Measurements from ENCODE around the gene RNF212.

The RNF212 gene

DNA sequence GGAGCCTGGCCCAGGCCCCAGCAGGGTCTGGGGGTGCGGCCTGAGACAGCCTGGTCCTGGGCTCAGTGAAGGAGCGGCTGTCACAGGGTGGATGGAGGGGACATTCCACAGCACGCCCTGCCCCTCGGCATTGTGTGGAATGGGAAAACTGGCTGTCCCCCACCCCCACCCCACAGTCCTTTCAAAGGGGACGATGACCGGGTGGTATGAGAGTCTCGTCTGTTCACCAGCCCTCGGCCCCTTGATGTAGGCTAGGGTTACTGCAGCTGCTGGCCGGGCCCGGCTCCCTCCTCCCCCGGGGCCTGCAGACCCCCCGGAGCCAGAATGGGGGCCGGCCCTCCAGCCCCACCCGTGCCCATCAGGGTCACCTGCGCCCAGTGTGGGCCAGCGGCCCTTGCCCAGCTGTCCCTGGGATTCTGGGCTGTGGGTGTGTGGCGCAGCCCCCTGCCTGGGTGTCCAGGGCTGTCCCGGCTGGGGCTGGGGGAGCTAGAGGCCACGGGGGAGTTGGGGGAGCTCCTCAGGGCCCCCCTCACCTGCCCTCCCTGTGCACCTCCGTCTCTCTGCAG is 90.2 kb downstream of the RNF212 start:
- DNase-seq (ENCODE audit: extremely low read depth in 1 of 2, low read depth in 1 of 2): no peak

DNA sequence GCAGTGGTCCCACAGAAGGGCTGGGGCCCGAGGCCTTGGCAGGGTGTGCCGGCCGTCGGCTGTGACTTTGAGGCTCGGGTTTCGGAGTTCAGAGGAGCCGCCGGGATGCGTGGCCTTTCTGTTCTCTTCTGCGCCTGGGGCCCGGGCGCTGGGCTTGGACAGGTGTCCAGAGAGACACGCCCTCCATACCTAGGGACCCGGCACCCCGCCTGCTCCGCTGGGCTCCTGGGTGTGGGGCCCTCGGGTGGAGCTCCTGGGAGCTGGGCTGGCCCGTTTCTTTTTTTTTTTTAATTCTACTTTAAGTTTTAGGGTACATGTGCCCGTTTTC is 90.7 kb downstream of the RNF212 start:
- no peak for DNase-seq (ENCODE audit: extremely low read depth in 1 of 2, low read depth in 1 of 2)

DNA sequence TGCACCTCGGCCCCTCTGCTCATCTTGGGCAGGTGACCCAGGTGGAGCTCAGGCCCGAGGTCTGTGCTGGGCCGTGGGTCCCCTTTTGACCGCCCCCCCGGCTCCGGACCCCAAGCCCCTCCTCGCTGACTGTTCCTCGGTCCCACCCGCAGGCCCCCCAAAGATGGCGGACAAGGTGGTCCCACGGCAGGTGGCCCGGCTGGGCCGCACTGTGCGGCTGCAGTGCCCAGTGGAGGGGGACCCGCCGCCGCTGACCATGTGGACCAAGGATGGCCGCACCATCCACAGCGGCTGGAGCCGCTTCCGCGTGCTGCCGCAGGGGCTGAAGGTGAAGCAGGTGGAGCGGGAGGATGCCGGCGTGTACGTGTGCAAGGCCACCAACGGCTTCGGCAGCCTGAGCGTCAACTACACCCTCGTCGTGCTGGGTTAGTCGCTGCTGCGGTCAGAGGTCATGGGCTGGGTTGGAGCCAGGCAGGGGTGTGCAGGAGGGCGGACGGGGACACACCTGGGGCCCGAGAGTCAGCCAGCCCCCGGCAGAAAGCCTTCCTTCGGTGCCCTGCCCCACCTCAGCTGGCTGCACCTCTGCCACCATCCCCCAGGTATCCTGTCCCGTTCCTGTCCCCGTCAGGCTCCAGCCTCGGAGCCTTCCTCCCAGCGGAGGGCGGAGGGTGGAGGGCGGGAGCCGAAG is 91.2 kb downstream of the RNF212 start:
- DNase-seq (ENCODE audit: extremely low read depth in 1 of 2, low read depth in 1 of 2): no peak

Data from activated CD8-positive, alpha-beta memory T cell treated with anti-CD3 and anti-CD28 coated beads for 1 hour (primary cell).